GM18498 (cell line): ENCODE results near the gene PXYLP1.

Source experiments
- ATAC-seq: cut with Tn5 transposase; IDR thresholded peaks from one replicate; pipeline ENCODE4 v1.9.1; 2021; ENCODE audit warnings: mild to moderate bottlenecking, moderate library complexity; ENCODE audit not compliant: unreplicated experiment

Gene PXYLP1

DNA sequence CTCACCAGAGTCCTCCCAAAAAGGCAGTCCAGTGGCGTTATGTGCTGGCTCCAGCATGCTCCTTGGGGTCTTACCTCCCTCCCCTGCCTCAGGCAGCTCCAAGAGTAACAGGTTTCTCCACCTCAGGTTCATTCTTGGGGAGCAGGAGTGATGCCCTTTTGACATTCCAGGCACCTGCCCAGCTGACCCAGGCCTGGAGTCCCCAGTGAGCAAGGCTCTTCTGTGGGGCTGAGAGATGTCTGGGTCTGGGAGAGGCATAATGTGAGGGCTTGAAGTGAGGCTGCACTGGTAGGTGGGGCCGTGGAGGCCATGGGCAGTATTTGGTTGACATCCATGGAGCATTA, 15.3 kb downstream of the PXYLP1 start:
- ATAC-seq = no peak

- ATAC-seq = no peak
Measured at GRCh38 chr3:141248064-141248463, 16.4 kb downstream of the PXYLP1 start.

- no peak for ATAC-seq
Measured at GRCh38 chr3:141249041-141249440, 17.4 kb downstream of the PXYLP1 start.

DNA sequence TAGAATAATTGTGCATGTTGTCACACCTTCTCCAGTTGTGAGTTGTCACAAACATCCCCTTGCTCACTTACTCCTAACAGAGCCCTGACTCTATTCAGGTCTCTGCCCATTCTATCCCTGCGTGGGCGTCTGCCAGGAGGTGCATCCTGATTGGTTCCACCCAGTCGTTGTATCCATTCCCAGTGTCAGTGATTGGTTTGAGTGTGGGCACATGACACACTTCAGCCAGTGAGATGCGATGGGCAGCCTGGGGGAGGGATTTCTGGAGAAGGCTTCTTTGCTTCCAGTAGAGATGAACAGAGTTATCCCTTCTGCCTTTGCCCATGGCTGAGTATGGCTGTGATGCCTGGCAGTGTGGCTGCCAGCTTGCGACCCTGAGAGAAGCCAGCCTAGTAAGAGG, 18.7 kb downstream of the PXYLP1 start:
- no peak for ATAC-seq

DNA sequence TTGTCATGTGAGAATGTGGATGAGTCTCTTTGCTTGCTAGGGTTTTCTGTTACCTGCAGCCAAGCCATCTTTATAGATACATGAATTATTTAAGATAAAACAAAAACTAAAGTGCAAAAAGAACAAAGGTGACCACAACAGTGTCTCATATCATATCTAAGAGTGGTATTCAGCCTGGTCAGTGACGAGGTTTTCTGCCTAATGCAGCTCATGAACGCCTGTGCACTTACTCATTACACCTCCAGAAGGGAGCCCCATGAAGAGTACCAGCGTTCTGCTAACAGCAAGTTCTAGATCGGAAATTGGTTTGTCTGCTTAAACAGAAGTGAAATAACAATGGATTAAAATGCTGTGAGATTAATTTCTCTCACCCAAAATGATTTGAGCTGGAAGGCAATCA, 19.2 kb downstream of the PXYLP1 start:
- ATAC-seq = no peak

DNA sequence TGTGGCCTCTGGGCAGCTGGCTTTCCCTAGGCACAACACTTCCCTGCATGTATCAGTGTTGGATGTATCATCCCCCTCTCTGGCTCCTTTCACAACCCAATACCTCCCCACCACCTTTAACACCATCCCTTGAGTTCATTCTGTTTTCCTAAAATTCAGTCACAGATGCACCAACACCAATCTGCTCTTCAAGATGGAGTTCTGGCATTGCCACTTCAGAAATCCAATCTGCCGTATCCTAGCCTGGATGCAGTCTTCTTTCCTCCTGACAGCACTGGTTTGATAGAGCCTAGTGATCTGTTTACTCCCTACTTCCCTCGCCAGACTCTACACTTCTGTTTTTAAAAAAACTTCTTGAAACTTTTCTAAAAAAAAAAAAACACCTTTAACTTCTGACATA, 21.7 kb downstream of the PXYLP1 start:
- no peak for ATAC-seq

DNA sequence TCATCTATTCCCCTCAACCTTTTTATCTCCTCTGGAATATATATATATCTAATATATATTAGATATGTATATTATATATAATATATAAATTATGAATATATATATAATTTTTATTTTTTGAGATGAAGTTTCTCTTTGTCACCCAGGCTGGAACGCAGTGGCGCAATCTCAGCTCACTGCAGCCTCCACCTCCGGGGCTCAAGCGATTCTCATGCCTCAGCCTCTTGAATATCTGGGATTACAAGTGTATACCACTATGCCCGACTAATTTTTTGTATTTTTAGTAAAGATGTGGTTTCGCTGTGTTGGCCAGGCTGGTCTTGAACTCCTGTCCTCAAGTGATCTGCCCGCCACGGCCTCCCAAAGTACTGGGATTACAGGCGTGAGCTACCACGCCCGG, 22.2 kb downstream of the PXYLP1 start:
- no peak for ATAC-seq

DNA sequence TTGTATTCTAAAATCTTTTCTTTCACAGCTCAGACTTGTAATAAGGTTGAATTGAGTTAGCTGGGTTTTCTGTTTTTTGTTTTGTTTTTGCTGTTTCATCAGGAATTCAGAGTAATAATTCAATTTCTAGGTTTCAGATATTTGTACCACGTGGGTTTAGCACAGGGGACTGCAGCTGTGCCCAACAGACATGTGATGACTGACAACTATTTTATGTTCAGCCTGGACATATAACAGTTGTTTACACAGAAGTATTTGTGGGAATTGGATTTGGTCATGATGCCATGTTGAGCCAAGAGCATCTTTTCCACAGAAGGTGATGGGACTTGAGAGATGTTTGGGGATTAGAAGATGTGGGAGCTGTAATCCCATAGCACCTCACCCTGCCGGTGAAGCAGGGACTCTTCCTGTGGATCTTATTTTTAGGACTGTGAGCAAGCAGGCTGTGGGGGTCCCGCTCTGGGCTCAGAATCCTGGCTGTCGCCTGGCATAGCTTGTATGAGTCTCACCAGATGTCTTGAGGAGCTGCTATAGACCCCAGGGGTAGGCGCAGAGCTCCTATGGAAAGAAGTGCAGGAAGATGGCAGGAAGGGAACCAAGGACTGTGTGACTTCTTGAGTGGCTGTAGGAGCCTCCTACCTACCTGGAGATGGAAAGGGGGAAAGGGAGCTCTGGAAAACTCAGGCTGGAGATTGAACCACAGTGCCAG, 23.7 kb downstream of the PXYLP1 start:
- no peak for ATAC-seq

DNA sequence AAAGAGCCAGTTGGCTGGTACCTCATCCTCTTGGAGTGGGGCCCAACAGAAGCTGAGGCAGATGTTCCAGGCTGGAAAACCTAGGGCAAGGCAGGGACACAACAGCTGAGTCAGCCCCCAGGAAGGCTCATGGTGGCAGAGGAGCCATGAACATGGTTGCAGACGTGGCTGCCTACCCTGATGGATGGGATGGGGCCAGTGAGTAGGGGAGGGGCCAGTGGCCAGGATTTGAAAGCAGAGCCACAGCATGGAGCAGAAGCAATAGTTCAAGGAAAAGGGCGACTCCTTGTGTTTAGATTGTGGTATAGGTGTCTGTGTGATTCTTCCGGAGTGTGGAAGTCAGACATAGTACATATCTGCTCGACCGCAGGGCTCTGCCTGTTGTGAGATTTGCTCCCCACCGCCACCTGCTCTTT, 24.2 kb downstream of the PXYLP1 start:
- ATAC-seq = no peak

GRCh38 chr3:141256820-141257219, 25.2 kb downstream of the PXYLP1 start:
- ATAC-seq = no peak

GRCh38 chr3:141257961-141258360, 26.3 kb downstream of the PXYLP1 start:
- ATAC-seq = no peak

DNA sequence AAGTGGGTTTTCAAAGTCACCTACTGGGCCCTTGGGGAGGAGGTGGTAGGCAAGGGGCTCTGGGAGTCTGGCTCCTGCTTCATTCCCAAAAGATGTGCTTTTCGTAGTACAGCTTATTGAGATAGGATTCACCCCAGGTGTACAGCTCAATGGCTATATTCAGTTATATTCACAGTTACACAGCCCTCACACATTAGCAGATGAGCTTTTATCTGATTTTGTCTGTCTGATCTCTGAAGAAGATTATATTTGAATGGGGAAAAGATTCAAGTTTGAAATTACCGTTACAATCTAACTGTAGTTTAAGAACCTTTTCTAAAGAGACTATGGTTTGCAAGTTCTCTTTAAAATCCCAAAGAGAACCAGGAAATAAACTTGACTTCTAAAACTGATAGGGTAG, 27.3 kb downstream of the PXYLP1 start:
- ATAC-seq = no peak

GRCh38 chr3:141259821-141260629, 28.4 kb downstream of the PXYLP1 start:
- ATAC-seq = no peak

- ATAC-seq = no peak
Measured at GRCh38 chr3:141260630-141260927, 29.0 kb downstream of the PXYLP1 start.

GRCh38 chr3:141261472-141262307, 30.1 kb downstream of the PXYLP1 start:
- ATAC-seq = no peak

- no peak for ATAC-seq
Measured at GRCh38 chr3:141262308-141262705, 30.7 kb downstream of the PXYLP1 start.

DNA sequence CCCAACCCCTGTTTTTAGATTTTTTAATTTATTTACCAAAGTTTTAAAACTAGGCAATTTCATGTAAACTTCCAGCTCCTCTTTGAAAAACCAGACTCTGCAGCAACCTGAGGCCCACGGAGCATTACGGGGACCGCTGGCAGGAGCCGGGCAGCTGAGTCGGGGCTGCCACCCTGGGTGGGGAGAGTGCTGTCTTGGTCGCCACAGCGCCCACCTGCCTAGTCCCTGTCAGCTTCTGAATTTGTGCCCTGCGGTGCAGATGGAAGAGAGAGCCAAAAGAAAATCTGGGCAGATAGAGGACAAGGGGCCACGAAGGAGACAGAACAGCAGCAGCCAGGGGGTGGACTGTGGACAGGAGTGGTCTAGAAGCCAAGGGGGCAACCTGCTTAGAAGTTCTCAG, 34.6 kb downstream of the PXYLP1 start:
- ATAC-seq = no peak

- ATAC-seq = peak; percentile 74
Measured at GRCh38 chr3:141266797-141267555, 35.4 kb downstream of the PXYLP1 start.

DNA sequence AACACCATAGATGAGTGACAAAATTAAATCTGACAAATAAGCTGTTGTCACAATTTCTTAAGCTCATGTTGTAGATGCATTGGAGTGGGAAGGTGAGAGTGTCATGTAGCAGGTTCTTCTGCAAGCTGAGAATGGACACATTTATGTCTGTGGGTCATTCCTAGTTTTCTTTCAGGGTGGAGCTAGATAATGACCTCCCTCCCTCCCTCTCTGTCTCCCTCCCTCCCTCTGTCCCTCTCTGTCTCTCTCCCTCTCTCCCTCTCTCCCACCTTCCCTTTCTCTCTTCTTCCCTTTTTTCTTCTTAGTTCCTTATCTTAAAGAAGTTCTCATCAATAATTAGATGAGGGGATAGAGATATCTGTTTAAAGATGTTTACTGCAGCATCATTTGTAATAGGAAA, 36.0 kb downstream of the PXYLP1 start:
- ATAC-seq = no peak

DNA sequence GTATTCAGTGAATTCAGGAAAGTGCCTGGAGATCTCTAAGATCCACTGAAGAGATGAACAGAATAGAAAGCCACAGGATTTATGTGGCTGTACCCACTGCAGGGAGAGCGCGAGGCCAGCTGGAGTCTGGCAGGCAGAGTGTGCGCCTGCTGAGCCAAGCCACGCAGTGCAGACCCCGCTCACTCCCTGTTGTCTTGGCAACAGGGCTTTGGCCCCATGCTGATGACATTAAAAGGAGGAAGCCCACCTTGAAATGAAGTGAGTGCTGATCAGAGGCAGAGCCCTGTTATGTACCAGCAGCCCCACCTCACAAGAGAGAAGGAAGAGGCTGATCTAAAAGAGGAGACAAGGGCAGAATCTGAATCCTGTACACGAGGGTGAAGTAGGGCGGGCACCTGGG, 36.7 kb downstream of the PXYLP1 start:
- ATAC-seq = no peak

DNA sequence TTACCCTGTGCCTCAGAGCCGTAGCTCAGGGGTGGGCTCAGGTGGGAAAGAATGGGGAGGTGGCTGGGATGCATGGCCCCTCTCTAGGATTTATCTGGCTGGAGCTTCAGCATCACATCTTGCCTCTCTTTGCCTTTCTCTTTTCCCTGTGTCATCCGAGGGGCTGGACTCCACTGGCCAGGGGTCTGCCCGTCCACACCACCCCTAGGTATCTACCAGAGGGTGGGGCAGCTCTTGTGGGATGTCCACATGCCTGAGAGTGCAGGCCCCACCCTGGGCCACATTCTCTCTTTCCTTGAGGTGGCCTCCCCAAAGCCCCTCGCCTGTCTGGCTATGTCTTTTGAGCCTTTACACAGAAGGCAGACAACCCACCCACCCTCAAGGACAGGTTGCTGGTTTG, 37.2 kb downstream of the PXYLP1 start:
- no peak for ATAC-seq
